HAP-1 (cell line): Measurements from ENCODE around the gene BLTP1.
"Not testable (repeated sequence)": the region's sequence is repeated elsewhere in the genome, so short reads cannot be mapped to it uniquely, and the experiment has no call there.

Source experiments
- DNase-seq, 2 experiments: peaks; one replicate each; pipeline ENCODE4 v3.0.0-alpha.2; 2016 to 2020; ENCODE audit warnings: low spot score in 2 of 2
- H3K27me3 ChIP-seq: fragments of 250-450 bp; sonication (Bioruptor Pico); 2 replicates; pipeline ENCODE4 v1.5.1; 2020; ENCODE audit warnings: low read depth, mild to moderate bottlenecking, moderate library complexity
- H3K36me3 ChIP-seq: fragments of 250-450 bp; sonication (Bioruptor Pico); replicated peaks from 2 replicates; pipeline ENCODE4 v1.5.1; 2020; ENCODE audit warnings: mild to moderate bottlenecking
- H3K4me1 ChIP-seq: fragments of 250-450 bp; sonication (Bioruptor Pico); 2 replicates; pipeline ENCODE4 v1.5.1; 2020; ENCODE audit warnings: mild to moderate bottlenecking
- H3K4me3 ChIP-seq: fragments of 250-450 bp; sonication (Bioruptor Pico); 2 replicates; pipeline ENCODE4 v1.5.1; 2020; ENCODE audit warnings: mild to moderate bottlenecking, moderate library complexity
- H3K9me3 ChIP-seq: fragments of 250-450 bp; sonication (Bioruptor Pico); 2 replicates; pipeline ENCODE4 v1.5.1; 2020; ENCODE audit warnings: mild to moderate bottlenecking, moderate library complexity
- in situ Hi-C: fragments of 300-500 bp; cut with MboI; formaldehyde crosslinking; loops from 3 replicates; pipeline ENCODE4 v1.14.3; 2020; ENCODE audit warnings: low sequenced_read_pairs, inconsistent platforms, mixed read lengths

Gene BLTP1, protein sequence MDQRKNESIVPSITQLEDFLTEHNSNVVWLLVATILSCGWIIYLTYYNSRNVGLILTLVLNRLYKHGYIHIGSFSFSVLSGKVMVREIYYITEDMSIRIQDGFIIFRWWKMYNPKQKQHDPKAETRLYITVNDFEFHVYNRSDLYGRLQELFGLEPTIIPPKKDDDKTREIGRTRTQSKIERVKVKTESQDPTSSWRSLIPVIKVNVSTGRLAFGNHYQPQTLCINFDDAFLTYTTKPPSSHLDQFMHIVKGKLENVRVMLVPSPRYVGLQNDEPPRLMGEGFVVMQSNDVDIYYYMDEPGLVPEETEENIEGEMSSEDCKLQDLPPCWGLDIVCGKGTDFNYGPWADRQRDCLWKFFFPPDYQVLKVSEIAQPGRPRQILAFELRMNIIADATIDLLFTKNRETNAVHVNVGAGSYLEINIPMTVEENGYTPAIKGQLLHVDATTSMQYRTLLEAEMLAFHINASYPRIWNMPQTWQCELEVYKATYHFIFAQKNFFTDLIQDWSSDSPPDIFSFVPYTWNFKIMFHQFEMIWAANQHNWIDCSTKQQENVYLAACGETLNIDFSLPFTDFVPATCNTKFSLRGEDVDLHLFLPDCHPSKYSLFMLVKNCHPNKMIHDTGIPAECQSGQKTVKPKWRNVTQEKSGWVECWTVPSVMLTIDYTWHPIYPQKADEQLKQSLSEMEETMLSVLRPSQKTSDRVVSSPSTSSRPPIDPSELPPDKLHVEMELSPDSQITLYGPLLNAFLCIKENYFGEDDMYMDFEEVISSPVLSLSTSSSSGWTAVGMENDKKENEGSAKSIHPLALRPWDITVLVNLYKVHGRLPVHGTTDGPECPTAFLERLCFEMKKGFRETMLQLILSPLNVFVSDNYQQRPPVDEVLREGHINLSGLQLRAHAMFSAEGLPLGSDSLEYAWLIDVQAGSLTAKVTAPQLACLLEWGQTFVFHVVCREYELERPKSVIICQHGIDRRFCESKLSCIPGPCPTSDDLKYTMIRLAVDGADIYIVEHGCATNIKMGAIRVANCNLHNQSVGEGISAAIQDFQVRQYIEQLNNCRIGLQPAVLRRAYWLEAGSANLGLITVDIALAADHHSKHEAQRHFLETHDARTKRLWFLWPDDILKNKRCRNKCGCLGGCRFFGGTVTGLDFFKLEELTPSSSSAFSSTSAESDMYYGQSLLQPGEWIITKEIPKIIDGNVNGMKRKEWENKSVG (N-terminal part only)

DNA sequence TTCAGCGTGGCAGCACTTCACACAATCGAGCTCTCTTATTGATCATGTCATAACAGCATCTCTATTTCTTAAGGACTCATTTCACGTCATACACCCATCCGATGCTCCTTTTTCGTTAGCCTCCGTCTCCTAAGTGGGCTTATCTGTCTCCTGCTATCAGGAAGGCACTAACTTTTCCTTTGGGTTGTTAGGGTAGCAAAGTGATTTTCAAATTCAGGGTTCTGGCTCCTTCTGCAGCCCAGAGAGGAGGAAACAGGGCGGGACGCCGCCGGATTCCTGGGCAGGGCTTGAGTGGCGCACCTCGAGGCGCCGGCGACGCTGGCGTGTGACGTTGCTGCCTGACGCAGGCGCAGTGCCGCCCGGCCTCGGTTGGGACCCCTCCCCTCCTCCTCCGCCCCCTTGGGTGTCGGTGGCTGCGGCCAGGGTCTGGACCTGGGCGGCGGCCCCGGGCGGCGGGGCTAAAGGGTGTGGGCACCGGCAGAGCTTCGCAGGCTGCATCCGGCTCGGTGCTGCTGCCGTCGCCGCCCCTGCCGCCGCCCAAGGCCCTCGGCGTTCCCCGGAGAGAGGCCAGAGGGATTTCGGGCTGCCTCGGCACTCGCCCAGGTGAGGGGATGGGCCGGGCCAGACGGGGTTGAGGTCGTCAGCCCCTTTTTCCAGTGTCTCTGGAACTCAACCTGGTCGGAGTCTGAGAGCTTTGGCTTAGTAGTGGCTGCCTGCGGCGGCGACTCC lies at the start of gene BLTP1:
Gene BLTP1 (plus strand): TSS at position 350 of the 729 bp plus-strand sequence. CDS start 18,317 bp downstream, outside the sequence.
- Histone ChIP-seq H3K27me3 (no peaks in the 10 kb centered on the region; the same call in 1 of the 2 replicates), H3K9me3 (no peaks in the 10 kb centered on the region), H3K4me1 (no peaks in the 10 kb centered on the region; the same call in 1 of the 2 replicates), H3K36me3 (0 out of 2 replicates have a peak, but pooled peaks cover 5% of the 10 kb centered on the region), H3K4me3 (peak within 1 kb of the TSS; percentile 79)
- in situ Hi-C loops: no loop called here
- DNase-seq: peak; percentile 83 to 92

GRCh38 chr4:122104184-122104583 lies 47.9 kb upstream of the BLTP1 start:
- H3K4me1 ChIP-seq: no peaks in the 10 kb centered on the region
- no peak overlapping the region for H3K4me3 ChIP-seq
- no peaks in the 10 kb centered on the region for H3K36me3 ChIP-seq
- H3K27me3 ChIP-seq: 0 out of 2 replicates have a peak, but pooled peaks cover 2% of the 10 kb centered on the region
- in situ Hi-C loops: no loop called here
- no peaks in the 10 kb centered on the region for H3K9me3 ChIP-seq
- DNase-seq: no peak

DNA sequence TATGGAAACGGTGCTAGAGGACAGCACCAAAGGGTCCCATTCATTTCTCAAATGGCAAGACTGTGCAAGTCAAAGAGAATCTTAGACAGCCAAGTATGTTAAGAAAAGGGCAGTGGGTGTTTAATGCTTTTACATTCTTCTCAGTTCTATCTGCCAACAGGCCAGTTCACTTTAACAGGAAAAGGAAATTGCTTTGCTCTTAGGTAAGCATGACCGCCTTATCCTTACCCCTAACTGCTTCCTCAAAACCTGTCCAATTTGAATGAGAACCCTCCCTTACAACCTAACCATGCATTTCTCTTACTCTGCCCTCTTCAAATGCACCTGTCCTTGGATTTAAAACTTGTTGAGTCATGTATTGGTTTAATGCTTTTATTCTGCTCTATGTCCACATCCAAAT lies 44.5 kb upstream of the BLTP1 start:
- no peaks in the 10 kb centered on the region for H3K4me1 ChIP-seq
- no peak for DNase-seq
- in situ Hi-C loops: no loop called here
- no peak overlapping the region for H3K4me3 ChIP-seq
- no peaks in the 10 kb centered on the region for H3K36me3 ChIP-seq
- H3K27me3 ChIP-seq: 0 out of 2 replicates have a peak, but pooled peaks cover 2% of the 10 kb centered on the region
- H3K9me3 ChIP-seq: no peaks in the 10 kb centered on the region

DNA sequence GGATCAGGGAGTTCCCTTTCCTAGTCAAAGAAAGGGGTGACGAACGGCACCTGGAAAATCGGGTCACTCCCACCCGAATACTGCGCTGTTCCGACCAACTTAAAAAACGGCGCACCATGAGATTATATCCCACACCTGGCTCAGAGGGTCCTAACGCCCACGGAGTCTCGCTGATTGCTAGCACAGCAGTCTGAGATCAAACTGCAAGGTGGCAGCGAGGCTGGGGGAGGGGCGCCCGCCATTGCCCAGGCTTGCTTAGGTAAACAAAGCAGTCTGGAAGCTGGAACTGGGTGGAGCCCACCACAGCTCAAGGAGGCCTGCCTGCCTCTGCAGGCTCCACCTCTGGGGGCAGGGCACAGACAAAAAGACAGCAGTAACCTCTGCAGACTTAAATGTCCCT lies 41.8 kb upstream of the BLTP1 start:
- H3K4me3 ChIP-seq, DNase-seq, H3K9me3 ChIP-seq, in situ Hi-C loops, H3K36me3 ChIP-seq, H3K4me1 ChIP-seq, H3K27me3 ChIP-seq: not testable (repeated sequence)

GRCh38 chr4:122117743-122118142 lies 34.4 kb upstream of the BLTP1 start:
- no peak for DNase-seq
- Histone ChIP-seq H3K27me3 (no peaks in the 10 kb centered on the region), H3K4me1 (no peaks in the 10 kb centered on the region), H3K9me3 (no peaks in the 10 kb centered on the region), H3K36me3 (no peaks in the 10 kb centered on the region), H3K4me3 (no peak overlapping the region)
- in situ Hi-C loops: no loop called here

DNA sequence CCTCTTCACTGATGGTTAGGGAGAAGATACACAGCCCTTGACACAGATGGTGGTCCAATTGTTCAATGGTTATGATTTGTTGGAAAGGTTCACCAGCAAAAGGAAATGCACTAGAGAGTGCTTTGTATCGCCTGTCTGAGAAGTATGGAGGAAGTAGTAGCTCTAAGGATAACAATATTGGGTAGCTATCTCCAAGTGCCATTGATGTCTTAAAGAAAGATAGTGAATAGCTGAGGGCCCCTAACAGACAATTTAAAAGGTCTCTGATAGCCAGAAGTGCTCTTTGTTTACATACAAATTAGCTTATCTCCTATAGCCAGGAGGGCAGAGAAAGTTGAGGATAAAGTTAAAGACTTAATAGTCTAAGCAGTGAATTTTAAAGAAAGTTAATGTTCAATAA lies 33.9 kb upstream of the BLTP1 start:
- Histone ChIP-seq H3K27me3 (no peaks in the 10 kb centered on the region), H3K4me1 (no peaks in the 10 kb centered on the region), H3K4me3 (no peak overlapping the region), H3K36me3 (no peaks in the 10 kb centered on the region), H3K9me3 (no peaks in the 10 kb centered on the region)
- in situ Hi-C loops: no loop called here
- DNase-seq: no peak

DNA sequence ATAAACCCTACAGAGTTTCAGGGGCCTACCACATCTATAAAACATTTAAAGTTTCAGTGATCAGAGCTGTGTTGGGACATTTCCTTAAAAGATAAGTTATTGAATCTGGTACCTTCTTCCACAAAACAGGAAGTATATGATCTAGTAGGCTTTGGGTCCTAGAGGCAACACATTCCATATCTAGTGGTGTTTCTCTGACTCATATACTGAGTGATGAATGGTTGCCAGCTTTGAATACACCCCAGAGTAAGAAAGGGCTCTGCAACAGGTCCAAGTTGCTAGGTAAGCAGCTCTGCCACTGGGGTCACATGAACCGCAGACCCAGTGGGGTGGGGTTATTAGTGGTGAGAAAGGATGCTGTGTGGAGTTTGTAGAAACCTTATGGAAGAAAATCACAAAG lies 32.4 kb upstream of the BLTP1 start:
- no peaks in the 10 kb centered on the region for H3K4me1 ChIP-seq
- in situ Hi-C loops: no loop called here
- no peak overlapping the region for H3K4me3 ChIP-seq
- no peaks in the 10 kb centered on the region for H3K36me3 ChIP-seq
- H3K9me3 ChIP-seq: no peaks in the 10 kb centered on the region
- H3K27me3 ChIP-seq: no peaks in the 10 kb centered on the region
- DNase-seq: no peak

GRCh38 chr4:122121593-122121992 lies 30.5 kb upstream of the BLTP1 start:
- Histone ChIP-seq H3K27me3 (no peaks in the 10 kb centered on the region), H3K4me1 (no peaks in the 10 kb centered on the region), H3K36me3 (no peaks in the 10 kb centered on the region), H3K4me3 (no peak overlapping the region), H3K9me3 (no peaks in the 10 kb centered on the region)
- in situ Hi-C loops: no loop called here
- no peak for DNase-seq

DNA sequence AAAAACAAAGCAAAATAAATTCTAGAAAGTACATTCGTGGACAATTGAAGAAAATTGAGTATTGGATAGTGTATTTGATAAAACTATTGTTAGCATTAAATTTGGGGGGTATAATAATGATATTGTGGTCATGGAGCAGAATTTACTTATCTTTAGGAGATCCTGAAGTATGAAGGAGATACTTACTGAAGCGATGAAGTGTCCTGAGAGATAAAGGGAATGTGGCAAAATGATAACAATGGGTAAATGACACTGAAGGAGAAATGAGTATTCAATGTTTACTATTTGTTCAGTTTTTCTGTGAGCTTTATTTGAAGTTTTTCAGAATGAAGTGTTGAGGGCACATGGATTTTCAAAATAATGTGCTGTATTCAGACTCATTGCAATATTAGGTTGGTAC lies 30.0 kb upstream of the BLTP1 start:
- DNase-seq: no peak
- H3K4me3 ChIP-seq: no peak overlapping the region
- no peaks in the 10 kb centered on the region for H3K4me1 ChIP-seq
- H3K27me3 ChIP-seq: no peaks in the 10 kb centered on the region
- H3K36me3 ChIP-seq: no peaks in the 10 kb centered on the region
- in situ Hi-C loops: no loop called here
- no peaks in the 10 kb centered on the region for H3K9me3 ChIP-seq

DNA sequence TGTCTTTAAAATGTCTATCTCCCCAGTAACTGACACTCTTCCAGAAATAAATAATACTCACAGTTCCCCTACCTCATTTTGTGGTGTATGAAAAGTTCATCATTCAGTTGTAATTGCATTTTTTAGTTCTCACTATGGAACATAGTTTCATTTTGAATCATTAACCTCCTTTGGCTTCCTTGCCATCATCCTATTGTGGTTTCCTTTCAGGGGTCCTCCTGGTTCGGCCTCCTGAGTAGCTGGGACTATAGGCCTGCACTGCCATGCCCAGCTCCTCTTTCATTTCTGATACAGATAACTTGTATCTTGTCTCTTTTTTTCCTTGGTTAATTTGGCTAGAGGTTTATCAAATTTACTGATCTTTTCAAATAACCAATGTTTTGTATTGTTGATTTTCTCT lies 23.1 kb upstream of the BLTP1 start:
- DNase-seq: no peak
- in situ Hi-C loops: no loop called here
- Histone ChIP-seq H3K4me3 (no peak overlapping the region), H3K4me1 (no peaks in the 10 kb centered on the region), H3K27me3 (0 out of 2 replicates have a peak, but pooled peaks cover 4% of the 10 kb centered on the region), H3K9me3 (no peaks in the 10 kb centered on the region), H3K36me3 (no peaks in the 10 kb centered on the region)

GRCh38 chr4:122131562-122132157 lies 20.5 kb upstream of the BLTP1 start:
- Histone ChIP-seq H3K27me3 (0 out of 2 replicates have a peak, but pooled peaks cover 4% of the 10 kb centered on the region), H3K4me1 (no peaks in the 10 kb centered on the region), H3K36me3 (no peaks in the 10 kb centered on the region), H3K9me3 (no peaks in the 10 kb centered on the region), H3K4me3 (no peak overlapping the region)
- in situ Hi-C loops: no loop called here
- DNase-seq: no peak

DNA sequence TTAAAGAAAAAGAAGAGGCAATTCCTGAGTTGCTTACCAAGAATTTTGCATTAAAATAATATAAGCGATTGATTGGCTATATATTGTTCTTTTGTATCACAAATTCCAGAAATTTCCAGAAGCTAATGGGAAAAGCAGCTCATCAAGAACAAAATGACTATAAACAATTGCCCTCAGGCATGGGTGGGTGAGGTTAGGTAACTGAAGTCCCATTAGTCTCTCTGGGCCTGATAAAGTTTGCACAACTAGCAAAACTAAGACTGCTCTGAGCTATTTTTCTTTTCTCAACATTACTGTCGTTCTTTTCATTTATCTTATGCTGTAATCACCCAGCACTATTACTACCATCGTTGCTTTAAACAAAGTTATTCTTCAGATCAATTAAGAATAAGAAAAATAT lies 19.2 kb upstream of the BLTP1 start:
- no peaks in the 10 kb centered on the region for H3K4me1 ChIP-seq
- H3K4me3 ChIP-seq: no peak overlapping the region
- H3K27me3 ChIP-seq: 0 out of 2 replicates have a peak, but pooled peaks cover 4% of the 10 kb centered on the region
- no peaks in the 10 kb centered on the region for H3K9me3 ChIP-seq
- DNase-seq: no peak
- in situ Hi-C loops: no loop called here
- no peaks in the 10 kb centered on the region for H3K36me3 ChIP-seq

GRCh38 chr4:122139139-122139538 lies 13.0 kb upstream of the BLTP1 start:
- Histone ChIP-seq H3K36me3 (no peaks in the 10 kb centered on the region), H3K9me3 (no peaks in the 10 kb centered on the region), H3K4me1 (no peaks in the 10 kb centered on the region), H3K27me3 (no peaks in the 10 kb centered on the region; the same call in 1 of the 2 replicates), H3K4me3 (no peak overlapping the region)
- DNase-seq: no peak
- in situ Hi-C loops: no loop called here
